NCI-H345 treated with DMSO at 0.1 percent for 48 hours (cell line): ENCODE measurements around the gene XPO5.
"Not testable (repeated sequence)": the region's sequence is repeated elsewhere in the genome, so short reads cannot be mapped to it uniquely, and the experiment has no call there.

Experiments
- DNase-seq: peaks from one replicate; lab custom pipeline; 2025; ENCODE audit not compliant: unreplicated experiment; lab: John Stamatoyannopoulos, UW

Gene XPO5

DNA sequence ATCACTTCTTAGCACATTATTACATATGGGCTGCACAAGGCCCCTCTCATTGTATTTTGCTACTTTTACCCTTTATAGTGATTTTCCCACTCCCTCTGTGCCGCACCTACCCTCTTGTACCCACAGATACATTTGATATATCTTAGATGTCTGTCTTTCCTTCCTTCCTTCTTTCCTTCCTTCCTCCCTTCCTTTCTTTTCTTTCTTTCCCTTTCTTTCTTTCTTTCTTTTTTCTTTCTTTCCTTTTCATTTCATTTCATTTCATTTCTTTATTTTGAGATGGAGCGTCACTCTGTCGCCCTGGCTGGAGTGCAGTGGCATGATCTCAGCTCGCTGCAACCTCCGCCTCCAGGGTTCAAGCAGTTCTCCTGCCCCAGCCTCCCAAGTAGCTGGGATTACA, 12.4 kb upstream of the XPO5 start:
- no peak for DNase-seq

GRCh38 chr6:43584892-43585570, 9.2 kb upstream of the XPO5 start:
- no peak for DNase-seq

GRCh38 chr6:43582911-43583310, 7.1 kb upstream of the XPO5 start:
- no peak for DNase-seq

- no peak for DNase-seq
Observed at GRCh38 chr6:43579171-43579570, 3.3 kb upstream of the XPO5 start.

- DNase-seq: no peak
Observed at GRCh38 chr6:43578748-43579147, 2.9 kb upstream of the XPO5 start.

DNA sequence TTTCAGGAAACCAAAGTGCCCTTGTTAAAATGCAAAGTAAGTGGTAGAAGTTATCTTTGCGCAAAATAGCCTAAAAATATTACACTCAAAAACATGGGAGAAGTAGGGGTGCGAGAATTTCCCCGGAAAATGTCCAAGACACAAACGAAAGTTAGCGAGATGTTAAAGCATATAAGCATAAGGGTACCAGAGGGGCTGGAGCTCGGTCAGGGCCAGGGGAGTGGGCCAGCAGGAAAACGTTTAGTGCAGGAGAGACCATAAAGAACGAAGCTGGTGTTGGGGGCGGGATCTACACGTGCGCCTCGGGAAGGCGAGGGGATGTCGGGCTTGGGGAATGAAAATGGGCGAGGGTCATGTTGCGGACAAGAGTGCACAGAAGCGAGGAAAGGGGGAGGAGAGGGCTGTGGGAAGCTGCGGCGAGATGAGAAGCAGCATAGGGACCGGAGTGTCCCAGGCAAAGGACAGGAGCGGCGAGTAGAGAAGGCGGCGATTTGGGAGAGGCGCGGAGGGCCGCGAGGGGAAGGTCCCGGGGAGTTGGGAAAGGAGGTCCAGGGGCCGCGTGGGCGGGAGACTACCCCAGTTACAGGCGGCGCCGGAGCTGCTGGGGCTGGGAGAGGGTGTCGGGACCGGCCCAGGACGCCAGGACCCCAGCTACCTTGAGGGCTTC, 600 bp downstream of the XPO5 start:
- peak; percentile 40 for DNase-seq

DNA sequence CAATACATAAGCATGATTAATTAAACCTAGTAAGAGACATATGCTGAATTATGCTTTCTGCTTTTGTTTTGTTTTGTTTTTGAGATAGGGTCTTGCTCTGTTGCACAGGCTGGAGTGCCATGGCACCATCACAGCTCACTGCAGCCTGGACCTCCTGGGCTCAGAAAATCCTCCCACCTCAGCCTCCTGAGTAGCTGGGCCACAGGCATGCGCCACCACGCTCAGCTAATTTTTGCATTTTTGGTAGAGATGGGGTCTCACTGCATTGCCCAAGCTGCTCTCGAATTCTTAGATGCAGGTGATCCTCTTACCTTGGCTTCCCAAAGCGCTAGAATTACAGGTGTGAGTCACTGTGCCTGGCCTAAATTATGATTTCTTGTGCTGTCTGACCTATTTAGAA, 3.8 kb downstream of the XPO5 start:
- no peak for DNase-seq

- no peak for DNase-seq
Observed at GRCh38 chr6:43570876-43571441, 4.9 kb downstream of the XPO5 start.

DNA sequence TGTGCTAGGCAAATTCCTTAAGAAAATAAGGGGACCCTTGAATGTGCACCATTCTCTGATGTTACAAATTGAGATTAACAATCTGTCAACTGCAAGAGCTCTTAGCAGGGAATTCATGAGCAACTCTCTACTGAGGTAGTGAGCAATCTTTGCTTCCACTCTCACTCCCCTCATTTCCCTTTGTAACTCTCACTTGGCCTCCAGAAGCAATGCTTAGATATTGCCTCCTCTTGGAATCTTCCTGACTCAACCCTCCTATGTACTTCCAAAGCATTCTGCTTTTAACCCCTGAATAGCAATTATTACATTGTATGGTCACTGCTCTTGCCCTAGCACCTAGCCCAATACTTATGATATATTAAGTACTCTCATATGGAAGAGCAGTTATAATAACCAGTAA, 16.5 kb downstream of the XPO5 start:
- DNase-seq: no peak

DNA sequence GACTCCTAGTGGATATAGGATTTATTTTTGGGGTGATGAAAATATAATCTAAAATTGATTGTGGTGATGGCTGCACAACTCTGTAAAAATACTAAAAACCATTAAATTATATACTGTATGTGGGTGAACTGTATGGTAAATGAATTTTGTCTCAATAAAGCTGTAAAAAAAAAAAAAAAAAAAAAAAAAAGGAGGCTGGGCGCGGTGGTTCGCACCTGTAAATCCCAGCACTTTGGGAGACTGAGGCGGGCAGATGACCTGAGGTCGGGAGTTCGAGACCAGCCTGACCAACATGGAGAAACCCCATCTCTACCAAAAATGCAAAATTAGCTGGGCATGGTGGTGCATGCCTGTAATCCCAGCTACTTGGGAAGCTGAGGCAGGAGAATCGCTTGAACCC, 18.2 kb downstream of the XPO5 start:
- not testable (repeated sequence) for DNase-seq

DNA sequence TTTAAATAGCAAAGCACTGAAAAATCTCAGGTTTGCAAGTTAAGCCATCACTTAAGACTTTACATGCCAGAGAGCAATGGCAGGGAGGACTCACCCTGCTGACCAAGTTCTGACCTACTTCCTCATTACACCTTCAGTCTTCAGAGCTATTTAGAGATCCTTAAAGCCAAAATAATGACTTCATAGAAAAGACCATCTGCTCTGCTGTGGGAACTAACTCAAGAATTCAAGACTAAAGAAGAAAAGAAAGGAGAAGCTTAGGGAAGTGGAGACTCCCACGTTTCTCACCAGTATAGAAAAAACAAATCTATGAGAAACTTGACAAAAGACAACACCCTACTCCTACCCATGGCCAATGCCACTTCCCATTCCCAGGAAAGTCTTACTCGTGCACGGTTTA, 28.6 kb downstream of the XPO5 start:
- no peak for DNase-seq

GRCh38 chr6:43544461-43544860, 31.4 kb downstream of the XPO5 start:
- DNase-seq: no peak

GRCh38 chr6:43541774-43542471, 33.9 kb downstream of the XPO5 start:
- no peak for DNase-seq

GRCh38 chr6:43540507-43540906, 35.3 kb downstream of the XPO5 start:
- no peak for DNase-seq

DNA sequence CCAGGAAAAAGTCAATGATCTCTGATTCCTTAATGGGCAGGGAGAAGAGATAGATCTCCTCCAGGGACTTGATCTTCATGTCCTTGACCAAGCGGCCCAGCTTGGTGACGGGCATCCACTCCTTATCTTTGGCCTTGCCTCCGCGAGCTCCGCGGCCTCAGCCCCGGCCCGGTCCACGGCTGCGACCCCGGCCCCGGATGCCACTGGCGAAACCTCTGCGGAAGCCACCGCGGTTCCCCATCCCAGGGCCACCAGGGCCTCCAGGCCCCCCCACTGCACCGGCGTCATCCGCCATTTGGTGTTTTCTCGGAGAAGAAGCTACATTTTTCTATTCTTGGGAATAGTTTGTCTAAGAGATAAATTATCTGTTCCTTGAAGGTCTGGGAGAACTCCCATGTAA, 36.4 kb downstream of the XPO5 start:
- not testable (repeated sequence) for DNase-seq

DNA sequence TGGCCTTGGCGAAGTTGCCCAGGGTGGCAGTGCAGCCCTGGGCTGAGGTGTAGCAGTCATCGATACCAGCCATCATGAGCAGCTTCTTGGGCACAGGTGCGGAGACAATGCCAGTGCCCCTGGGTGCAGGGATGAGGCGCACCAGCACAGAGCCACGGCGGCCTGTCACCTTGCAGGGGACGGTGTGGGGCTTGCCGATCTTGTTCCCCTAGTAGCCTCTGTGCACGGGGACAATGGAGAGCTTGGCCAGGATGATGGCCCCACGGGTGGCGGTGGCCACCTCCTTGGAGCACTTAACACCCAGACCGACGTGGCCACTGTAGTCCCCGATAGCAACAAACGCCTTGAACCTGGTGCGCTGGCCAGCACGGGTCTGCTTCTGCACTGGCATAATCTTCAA, 36.9 kb downstream of the XPO5 start:
- DNase-seq: not testable (repeated sequence)

GRCh38 chr6:43532201-43532600, 43.6 kb downstream of the XPO5 start:
- DNase-seq: no peak

DNA sequence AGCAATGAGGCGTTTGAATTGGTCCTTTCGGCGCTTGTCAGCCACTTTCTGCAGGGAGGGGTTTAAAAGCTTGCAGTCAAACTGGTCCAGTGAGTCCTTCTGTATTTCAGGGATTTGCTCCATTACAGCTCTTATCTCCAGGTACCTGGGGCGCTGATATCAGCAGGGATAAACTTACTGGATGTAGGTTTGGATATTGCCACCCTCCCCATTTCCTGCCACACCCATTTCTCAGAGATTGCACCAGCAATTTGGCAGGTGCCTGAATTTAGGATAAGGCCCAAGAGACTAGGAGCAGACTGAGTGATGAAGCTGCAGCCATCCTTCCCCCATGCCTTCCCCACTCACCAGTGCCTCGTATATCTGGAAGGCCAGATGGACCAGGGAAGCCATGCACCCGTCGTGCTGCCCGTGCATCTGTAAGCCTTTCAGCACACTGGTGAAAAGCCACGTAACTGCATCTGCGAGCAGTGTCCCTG, 51.3 kb downstream of the XPO5 start:
- DNase-seq: no peak

GRCh38 chr6:43523284-43523683, 52.6 kb downstream of the XPO5 start:
- DNase-seq: no peak

DNA sequence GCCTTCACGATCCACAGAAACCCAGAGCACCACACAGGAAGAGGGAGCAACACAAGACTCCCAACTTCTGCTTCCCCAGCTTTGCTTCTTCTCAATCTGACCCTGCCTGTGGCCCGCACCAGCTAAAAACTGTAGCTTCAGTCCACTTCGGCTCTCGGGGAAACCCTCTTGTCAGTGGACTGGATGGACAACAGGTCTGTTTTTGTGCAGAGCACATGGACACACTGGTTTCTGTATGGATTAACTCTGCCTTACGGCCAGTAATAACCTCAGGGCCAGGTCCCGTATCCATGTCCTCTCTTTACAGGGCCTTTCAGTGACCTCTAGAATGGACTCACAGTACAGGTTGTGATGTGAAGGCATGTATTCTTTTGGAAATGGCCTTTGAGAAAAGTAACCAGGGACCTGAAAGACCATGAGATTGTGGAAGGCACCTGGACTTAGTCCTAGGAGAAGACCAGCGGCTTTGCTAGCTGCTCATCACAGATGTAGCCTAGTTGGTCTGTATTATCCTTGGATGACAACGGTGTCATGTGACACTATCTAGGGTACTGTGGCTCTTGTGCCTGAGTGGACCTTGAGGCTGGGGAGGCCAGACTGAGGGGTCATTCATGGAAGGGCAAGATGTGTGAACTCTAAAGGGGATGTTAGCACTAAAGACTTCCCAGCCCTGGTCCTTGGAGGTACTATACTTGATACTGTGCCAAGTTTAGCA, 53.1 kb downstream of the XPO5 start:
- DNase-seq: no peak

DNA sequence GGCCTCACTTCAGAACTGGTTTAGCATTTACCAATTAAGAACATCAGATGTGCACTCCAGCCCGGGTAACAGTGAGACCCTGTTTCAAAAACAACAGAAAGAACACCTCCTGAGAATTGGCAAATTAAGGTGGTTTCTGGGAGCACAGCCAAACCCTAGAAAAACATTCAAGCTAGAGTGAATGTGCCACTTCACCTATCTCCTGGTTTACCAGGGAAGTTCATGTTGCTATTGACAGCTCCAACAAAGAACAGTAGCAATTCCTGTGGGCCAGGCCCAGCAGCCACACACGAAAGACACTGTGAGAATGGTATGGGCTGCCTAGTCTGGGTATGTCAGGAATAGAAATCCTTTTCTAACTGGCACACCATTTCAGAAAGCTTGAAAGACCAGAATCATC, 54.0 kb downstream of the XPO5 start:
- DNase-seq: no peak
